ENCODE results near the gene OAF. TPM values are rescaled to one million over a fixed set of nuclear protein-coding genes. Genes with fewer than 3 reads are reported as not detected.
A peak's percentile ranks its signal among the peaks of the same experiment; 100 is the strongest.

OAF gene
- total RNA-seq, 1 donor from 2014 or later = 56.7 TPM

DNA sequence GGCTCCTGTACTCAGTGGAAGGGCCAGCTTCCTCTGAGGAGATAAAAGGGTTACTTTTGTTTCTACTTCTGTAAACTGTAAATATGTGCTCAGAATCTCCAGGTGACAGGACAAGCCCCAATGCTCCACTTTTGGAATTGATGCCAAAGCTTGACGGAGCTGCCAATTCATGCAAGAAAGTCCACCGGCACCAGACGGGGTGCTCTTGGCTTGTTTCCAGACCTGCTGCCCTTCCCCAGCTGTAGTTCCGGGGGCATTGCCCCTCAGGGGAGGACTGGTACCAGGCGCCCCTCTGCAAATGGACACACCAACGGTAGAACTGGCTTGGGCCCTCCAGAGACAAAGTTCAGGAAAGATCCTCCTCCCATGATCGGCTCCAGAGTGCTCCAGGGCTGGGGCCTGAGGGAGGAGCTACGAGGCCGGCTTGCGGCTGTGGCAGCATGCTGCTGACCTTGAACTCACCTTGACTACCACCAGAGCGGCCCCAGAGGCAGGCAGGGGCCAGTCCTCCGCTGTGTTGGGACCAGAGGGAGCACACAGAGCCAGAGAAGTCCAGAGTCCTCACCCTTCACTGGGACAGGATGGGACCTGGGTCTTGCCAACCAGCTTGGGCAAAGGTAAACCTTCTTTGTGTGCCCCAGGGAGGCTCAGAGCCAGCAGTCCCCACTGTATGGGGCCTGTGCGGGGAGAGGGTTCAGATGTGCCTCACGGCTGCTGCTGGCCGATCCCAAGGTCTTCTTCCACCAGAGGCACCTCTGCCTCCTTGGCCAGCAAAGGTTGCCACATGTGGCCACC, 17.8 kb upstream of the OAF start:
- H3K27me3 ChIP-seq = no peaks in the 10 kb centered on the region
- H3K36me3 ChIP-seq = no peaks in the 10 kb centered on the region
- DNase-seq (ENCODE audit: extremely low spot score in 2 of 2) = no peak
- H3K27ac ChIP-seq = no peak overlapping the region
- TF ChIP-seq CTCF (IDR thresholded peaks at IDR 0.05) (no peak), POLR2AphosphoS5 (IDR thresholded peaks at IDR 0.05; ENCODE audit: insufficient read depth in 1 of 2, low read depth in 1 of 2) (no peak), POLR2A (IDR thresholded peaks at IDR 0.05) (no peak)
- no peak overlapping the region for H3K4me3 ChIP-seq
- no peaks in the 10 kb centered on the region for H3K9me3 ChIP-seq
- peaks cover 30% of the 10 kb centered on the region for H3K4me1 ChIP-seq
- intact Hi-C loops (cut with DNase I) = no loop called here

- intact Hi-C loops (cut with DNase I) = no loop called here
- no peak for DNase-seq (ENCODE audit: extremely low spot score in 2 of 2)
- no peaks in the 10 kb centered on the region for H3K27me3 ChIP-seq
- H3K4me3 ChIP-seq = no peak overlapping the region
- no peak overlapping the region for H3K27ac ChIP-seq
- TF ChIP-seq CTCF (IDR thresholded peaks at IDR 0.05) = no peak
- no peak for TF ChIP-seq POLR2A (IDR thresholded peaks at IDR 0.05)
- no peak for TF ChIP-seq POLR2AphosphoS5 (IDR thresholded peaks at IDR 0.05; ENCODE audit: insufficient read depth in 1 of 2, low read depth in 1 of 2)
- no peaks in the 10 kb centered on the region for H3K36me3 ChIP-seq
- peaks cover 29% of the 10 kb centered on the region for H3K4me1 ChIP-seq
- H3K9me3 ChIP-seq = no peaks in the 10 kb centered on the region
These were observed 16.7 kb upstream of the OAF start for GRCh38 chr11:120194166-120194565.

GRCh38 chr11:120195601-120196320, 15.1 kb upstream of the OAF start:
- Histone ChIP-seq H3K9me3 (no peaks in the 10 kb centered on the region), H3K4me3 (no peak overlapping the region), H3K4me1 (peaks cover 30% of the 10 kb centered on the region), H3K27ac (peak overlapping the region; percentile 61), H3K36me3 (no peaks in the 10 kb centered on the region), H3K27me3 (no peaks in the 10 kb centered on the region)
- no peak for DNase-seq (ENCODE audit: extremely low spot score in 2 of 2)
- intact Hi-C loops (cut with DNase I) = no loop called here
- TF ChIP-seq POLR2A (IDR thresholded peaks at IDR 0.05) = no peak
- TF ChIP-seq CTCF (IDR thresholded peaks at IDR 0.05) = no peak
- TF ChIP-seq POLR2AphosphoS5 (IDR thresholded peaks at IDR 0.05; ENCODE audit: insufficient read depth in 1 of 2, low read depth in 1 of 2) = no peak

GRCh38 chr11:120196826-120197225, 14.0 kb upstream of the OAF start:
- no peak for DNase-seq (ENCODE audit: extremely low spot score in 2 of 2)
- no peak overlapping the region for H3K4me3 ChIP-seq
- H3K27me3 ChIP-seq = no peaks in the 10 kb centered on the region
- H3K36me3 ChIP-seq = no peaks in the 10 kb centered on the region
- H3K4me1 ChIP-seq = peaks cover 30% of the 10 kb centered on the region
- TF ChIP-seq CTCF (IDR thresholded peaks at IDR 0.05) (no peak), POLR2AphosphoS5 (IDR thresholded peaks at IDR 0.05; ENCODE audit: insufficient read depth in 1 of 2, low read depth in 1 of 2) (no peak), POLR2A (IDR thresholded peaks at IDR 0.05) (no peak)
- intact Hi-C loops (cut with DNase I) = no loop called here
- H3K9me3 ChIP-seq = no peaks in the 10 kb centered on the region
- H3K27ac ChIP-seq = peak overlapping the region; percentile 61
